Neural cell (in vitro differentiated cells): Measurements from ENCODE around the gene PIGM. TPM values are rescaled to one million over a fixed set of nuclear protein-coding genes. Genes with fewer than 3 reads are reported as not detected.

Experiments used
- H2AFZ ChIP-seq: fragments of 200-600, 300-800 bp; sonication (generic), shearing (Covaris generic); 2 replicates; pipeline ENCODE4 v1.6.0; 2014; ENCODE audit warnings: low read depth, mild to moderate bottlenecking, antibody characterized with exemption, low read length, moderate library complexity
- H3F3A ChIP-seq: fragments of 200-600 bp; shearing (Covaris generic); 2 replicates; pipeline ENCODE4 v1.6.1; 2016; ENCODE audit warnings: mild to moderate bottlenecking, moderate library complexity, mixed read lengths, antibody characterized with exemption, low read length; ENCODE audit not compliant: insufficient read depth, poor library complexity, severe bottlenecking
- H3K27ac ChIP-seq: fragments of 200-600, 300-800 bp; sonication (generic), shearing (Covaris generic); 2 replicates; pipeline ENCODE4 v1.5.1; 2014; ENCODE audit warnings: mild to moderate bottlenecking, low read length, moderate library complexity
- H3K27me3 ChIP-seq: fragments of 300-800, 200-600 bp; sonication (generic), shearing (Covaris generic); 2 replicates; pipeline ENCODE4 v1.6.0; 2014; ENCODE audit warnings: mild to moderate bottlenecking, low read depth, low read length, moderate library complexity; ENCODE audit not compliant: insufficient read depth
- H3K36me3 ChIP-seq: fragments of 300-800, 200-600 bp; sonication (generic), shearing (Covaris generic); 2 replicates; pipeline ENCODE4 v1.5.1; 2014; ENCODE audit warnings: mild to moderate bottlenecking, antibody characterized with exemption, low read length, moderate library complexity; ENCODE audit not compliant: insufficient read depth
- H3K4me2 ChIP-seq: fragments of 300-800, 200-600 bp; sonication (generic), shearing (Covaris generic); 2 replicates; pipeline ENCODE4 v1.6.0; 2014; ENCODE audit warnings: mild to moderate bottlenecking, low read length
- H3K4me3 ChIP-seq: fragments of 300-800, 200-600 bp; sonication (generic), shearing (Covaris generic); 2 replicates; pipeline ENCODE4 v1.5.1; 2014; ENCODE audit warnings: mild to moderate bottlenecking, low read length, moderate library complexity
- H3K79me2 ChIP-seq: fragments of 200-600 bp; shearing (Covaris generic); replicated peaks from 2 replicates; pipeline ENCODE4 v1.6.0; 2014; ENCODE audit warnings: mild to moderate bottlenecking, low read length, moderate library complexity; ENCODE audit not compliant: insufficient read depth
- H3K9ac ChIP-seq: fragments of 300-800, 200-600 bp; sonication (generic), shearing (Covaris generic); 2 replicates; pipeline ENCODE4 v1.6.1; 2016; ENCODE audit warnings: mild to moderate bottlenecking, low read length, mixed read lengths
- H3K9me2 ChIP-seq: fragments of 200-600 bp; shearing (Covaris generic); 2 replicates; pipeline ENCODE4 v1.6.1; 2016; ENCODE audit warnings: mild to moderate bottlenecking, low read length, mixed read lengths; ENCODE audit not compliant: insufficient read depth
- H3K9me3 ChIP-seq: fragments of 200-600, 300-800 bp; sonication (generic), shearing (Covaris generic); 2 replicates; pipeline ENCODE4 v1.6.1; 2016; ENCODE audit warnings: mild to moderate bottlenecking, mixed run types, low read length, moderate library complexity, mixed read lengths
- H4K20me1 ChIP-seq: fragments of 200-600 bp; shearing (Covaris generic); 2 replicates; pipeline ENCODE4 v1.6.1; 2016; ENCODE audit warnings: mild to moderate bottlenecking, mixed run types; ENCODE audit not compliant: insufficient read depth
- EP300 ChIP-seq: fragments of 450-650 bp; conservative IDR thresholded peaks from 2 replicates; pipeline ENCODE4 v1.6.1; 2014; ENCODE audit warnings: antibody characterized with exemption, mild to moderate bottlenecking, moderate library complexity; ENCODE audit not compliant: poor library complexity, severe bottlenecking
- EZH2 ChIP-seq: fragments of 200-600, 300-800 bp; shearing (Covaris generic), sonication (generic); IDR thresholded peaks from 2 replicates; pipeline ENCODE4 v1.6.1; 2014; ENCODE audit warnings: antibody characterized with exemption, low read length, borderline replicate concordance, mild to moderate bottlenecking; ENCODE audit not compliant: insufficient read depth, poor library complexity, severe bottlenecking
- MXI1 ChIP-seq: fragments of 450-650 bp; conservative IDR thresholded peaks from 2 replicates; pipeline ENCODE4 v1.6.1; 2014; ENCODE audit warnings: antibody characterized with exemption, mild to moderate bottlenecking; ENCODE audit not compliant: poor library complexity, severe bottlenecking
- POLR2AphosphoS5 ChIP-seq: IDR thresholded peaks from 2 replicates; pipeline ENCODE4 v1.6.1; 2012
- RAD21 ChIP-seq: fragments of 450-650 bp; conservative IDR thresholded peaks from 2 replicates; pipeline ENCODE4 v1.6.1; 2014; ENCODE audit warnings: antibody characterized with exemption, mild to moderate bottlenecking, moderate library complexity
- REST ChIP-seq: IDR thresholded peaks from 2 replicates; pipeline ENCODE4 v1.6.1; 2012; ENCODE audit warnings: borderline replicate concordance
- SMC3 ChIP-seq: fragments of 450-650 bp; conservative IDR thresholded peaks from 2 replicates; pipeline ENCODE4 v1.6.1; 2014; ENCODE audit warnings: antibody characterized with exemption, mild to moderate bottlenecking, moderate library complexity; ENCODE audit not compliant: poor library complexity
- TAF1 ChIP-seq: IDR thresholded peaks from 2 replicates; pipeline ENCODE4 v1.6.1; 2012; ENCODE audit warnings: low read depth
- polyA plus RNA-seq: library from polyadenylated mRNA; depleted of rRNA; stranded (reverse); fragments of >200 nt; gene quantifications from 2 replicates; pipeline ENCODE4 v1.2.3, GENCODE V29; 2014
- TF ChIP-seq, protein P1 (sequence below): fragments of 450-650 bp; IDR thresholded peaks from 2 replicates; pipeline ENCODE4 v1.5.1; 2014; ENCODE audit warnings: antibody characterized with exemption, mild to moderate bottlenecking, moderate library complexity; ENCODE audit not compliant: poor library complexity, severe bottlenecking

The PIGM gene
- polyA plus RNA-seq, 1 donor from 2014 or later: 3.8 TPM

DNA sequence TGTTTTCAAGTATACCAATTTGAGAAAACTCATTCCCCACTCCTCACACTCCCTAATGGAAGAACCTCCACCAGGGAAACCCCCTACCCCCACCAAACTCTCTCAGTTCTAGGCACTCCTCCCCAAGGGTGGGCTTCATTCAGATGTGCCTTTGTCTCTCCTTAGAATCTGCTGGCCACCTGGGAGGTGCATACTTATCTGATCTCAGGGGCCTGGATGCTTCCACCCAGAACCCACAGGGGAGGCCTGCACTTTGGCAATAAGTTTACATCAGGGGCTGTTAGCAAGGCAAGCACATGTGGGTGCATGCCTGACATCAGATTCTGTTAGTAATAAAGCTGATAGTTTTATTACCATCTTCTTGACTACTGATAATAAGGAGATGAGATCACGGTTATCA lies 45.3 kb downstream of the PIGM start:
- Histone ChIP-seq H3K9ac (no peak overlapping the region), H3K9me2 (no peaks in the 10 kb centered on the region), H3F3A (no peaks in the 10 kb centered on the region), H3K36me3 (no peaks in the 10 kb centered on the region), H3K9me3 (no peaks in the 10 kb centered on the region), H3K27ac (no peak overlapping the region), H3K4me3 (no peak overlapping the region), H3K4me2 (no peak overlapping the region), H3K79me2 (no peaks in the 10 kb centered on the region), H4K20me1 (no peaks in the 10 kb centered on the region), H3K27me3 (no peaks in the 10 kb centered on the region), H2AFZ (no peak overlapping the region)
- TF ChIP-seq REST (no peak), POLR2AphosphoS5 (no peak), EZH2 (no peak), MXI1 (no peak), TAF1 (no peak), EP300 (no peak), SMC3 (no peak), RAD21 (no peak)
- TF ChIP-seq, protein P1, sequence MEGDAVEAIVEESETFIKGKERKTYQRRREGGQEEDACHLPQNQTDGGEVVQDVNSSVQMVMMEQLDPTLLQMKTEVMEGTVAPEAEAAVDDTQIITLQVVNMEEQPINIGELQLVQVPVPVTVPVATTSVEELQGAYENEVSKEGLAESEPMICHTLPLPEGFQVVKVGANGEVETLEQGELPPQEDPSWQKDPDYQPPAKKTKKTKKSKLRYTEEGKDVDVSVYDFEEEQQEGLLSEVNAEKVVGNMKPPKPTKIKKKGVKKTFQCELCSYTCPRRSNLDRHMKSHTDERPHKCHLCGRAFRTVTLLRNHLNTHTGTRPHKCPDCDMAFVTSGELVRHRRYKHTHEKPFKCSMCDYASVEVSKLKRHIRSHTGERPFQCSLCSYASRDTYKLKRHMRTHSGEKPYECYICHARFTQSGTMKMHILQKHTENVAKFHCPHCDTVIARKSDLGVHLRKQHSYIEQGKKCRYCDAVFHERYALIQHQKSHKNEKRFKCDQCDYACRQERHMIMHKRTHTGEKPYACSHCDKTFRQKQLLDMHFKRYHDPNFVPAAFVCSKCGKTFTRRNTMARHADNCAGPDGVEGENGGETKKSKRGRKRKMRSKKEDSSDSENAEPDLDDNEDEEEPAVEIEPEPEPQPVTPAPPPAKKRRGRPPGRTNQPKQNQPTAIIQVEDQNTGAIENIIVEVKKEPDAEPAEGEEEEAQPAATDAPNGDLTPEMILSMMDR: no peak

DNA sequence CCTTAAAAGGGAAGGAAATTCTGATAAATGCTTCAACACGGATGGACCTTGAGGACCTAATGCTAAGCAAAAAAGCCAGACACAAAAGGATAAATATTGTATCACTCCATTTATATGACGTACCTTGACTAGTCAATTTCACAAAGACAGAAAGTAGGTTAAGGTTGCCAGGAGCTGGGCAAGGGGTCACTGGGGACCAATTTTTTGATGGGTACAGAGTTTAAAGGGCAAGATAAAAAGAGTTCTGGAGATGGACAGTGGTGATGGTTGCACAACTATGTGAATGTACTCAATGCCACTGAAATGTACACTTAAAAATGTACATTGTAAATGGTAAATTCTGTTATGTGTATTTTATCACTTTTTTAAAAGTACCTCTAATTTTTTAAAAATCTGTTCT lies 45.7 kb downstream of the PIGM start:
- Histone ChIP-seq H3K36me3 (no peaks in the 10 kb centered on the region), H3K9me2 (no peaks in the 10 kb centered on the region), H3K4me2 (no peak overlapping the region), H3K79me2 (no peaks in the 10 kb centered on the region), H3K27me3 (no peaks in the 10 kb centered on the region), H2AFZ (no peak overlapping the region), H3K4me3 (no peak overlapping the region), H3K27ac (no peak overlapping the region), H3F3A (no peaks in the 10 kb centered on the region), H3K9me3 (no peaks in the 10 kb centered on the region), H3K9ac (no peak overlapping the region), H4K20me1 (no peaks in the 10 kb centered on the region)
- TF ChIP-seq REST (no peak), RAD21 (no peak), EZH2 (no peak), TAF1 (no peak)
